Fibroblast of skin of right quadriceps (primary cell): ENCODE results near the gene UGT2B15.
"Not testable (repeated sequence)": the region's sequence is repeated elsewhere in the genome, so short reads cannot be mapped to it uniquely, and the experiment has no call there.

Source experiments
- DNase-seq: peaks from one replicate; pipeline ENCODE4 v3.0.0-alpha.2; 2013

The UGT2B15 gene

DNA sequence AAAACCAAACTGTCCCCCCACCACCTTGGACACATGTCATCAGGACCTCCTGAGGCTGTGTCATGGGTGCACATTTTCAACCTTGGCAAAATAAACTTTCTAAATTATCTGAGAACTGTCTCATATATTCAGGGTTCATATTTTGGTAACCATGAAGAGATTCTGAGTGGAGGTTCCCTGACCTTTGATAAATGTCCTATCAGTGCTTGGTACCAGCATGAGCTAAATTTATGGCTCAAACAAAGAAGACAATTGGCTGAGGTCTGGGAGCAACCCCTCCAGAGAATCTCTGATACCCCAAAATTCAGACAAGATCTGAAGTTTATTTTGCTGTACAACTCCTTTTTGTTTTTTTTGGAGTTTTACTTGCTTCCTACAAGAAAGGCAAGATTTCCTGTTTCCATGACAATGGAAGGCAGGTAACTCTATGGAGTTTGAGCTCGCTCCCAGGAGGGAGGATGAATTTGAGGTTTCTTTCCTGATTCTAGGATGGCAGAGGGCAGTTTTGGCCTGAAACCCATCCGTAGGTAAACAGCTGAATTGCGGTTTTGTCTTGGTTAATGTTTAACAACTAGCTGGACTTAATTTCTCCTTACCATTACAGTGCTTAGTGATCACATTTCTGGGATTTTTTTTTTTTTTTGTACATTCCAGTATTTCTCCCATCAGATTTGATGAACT lies 14.5 kb downstream of the UGT2B15 start:
- DNase-seq, result no peak

- DNase-seq, result no peak
These were observed 15.3 kb downstream of the UGT2B15 start for GRCh38 chr4:68654946-68655721.

- no peak for DNase-seq
These were observed 18.5 kb downstream of the UGT2B15 start for GRCh38 chr4:68651932-68652331.

DNA sequence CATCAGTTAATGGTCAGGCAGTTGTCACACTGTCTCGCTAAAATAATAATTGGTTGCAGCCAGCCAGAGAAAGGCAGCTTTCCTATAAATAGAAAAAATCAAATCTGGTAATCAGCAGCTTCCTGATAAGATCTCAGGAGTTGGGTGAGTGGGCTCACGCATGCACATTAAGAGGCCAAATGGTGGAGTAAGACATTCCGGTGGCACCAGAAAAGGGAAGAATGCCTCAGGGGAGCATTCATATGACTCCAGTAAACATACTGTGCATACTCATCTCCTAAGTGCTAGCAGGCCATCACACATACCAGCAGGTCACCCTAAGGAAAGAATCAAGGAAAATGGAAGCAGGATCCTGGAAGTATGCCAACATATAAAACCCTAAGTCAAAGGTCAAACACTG lies 40.1 kb downstream of the UGT2B15 start:
- no peak for DNase-seq

- not testable (repeated sequence) for DNase-seq
These were observed 47.7 kb downstream of the UGT2B15 start for GRCh38 chr4:68622731-68623130.

GRCh38 chr4:68617003-68617698 lies 53.3 kb downstream of the UGT2B15 start:
- no peak for DNase-seq

GRCh38 chr4:68615699-68616422 lies 54.6 kb downstream of the UGT2B15 start:
- no peak for DNase-seq

DNA sequence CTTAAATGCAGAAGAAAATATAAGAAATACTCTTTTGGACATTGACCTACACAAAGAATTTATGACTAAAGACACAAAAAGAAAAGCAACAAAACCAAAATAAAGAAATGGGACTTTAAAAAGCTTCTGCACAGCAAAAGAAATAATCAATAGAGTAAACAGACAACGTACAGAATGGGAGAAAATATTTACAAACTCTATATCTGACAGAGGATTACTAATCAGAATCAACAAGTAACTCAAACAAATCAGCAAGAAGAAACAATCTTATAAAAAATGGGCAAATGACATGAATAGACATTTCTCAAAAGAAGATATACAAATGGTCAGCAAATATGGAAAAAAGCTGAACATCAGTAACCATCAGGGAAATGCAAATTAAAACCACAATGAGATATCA lies 56.7 kb downstream of the UGT2B15 start:
- DNase-seq, result no peak

DNA sequence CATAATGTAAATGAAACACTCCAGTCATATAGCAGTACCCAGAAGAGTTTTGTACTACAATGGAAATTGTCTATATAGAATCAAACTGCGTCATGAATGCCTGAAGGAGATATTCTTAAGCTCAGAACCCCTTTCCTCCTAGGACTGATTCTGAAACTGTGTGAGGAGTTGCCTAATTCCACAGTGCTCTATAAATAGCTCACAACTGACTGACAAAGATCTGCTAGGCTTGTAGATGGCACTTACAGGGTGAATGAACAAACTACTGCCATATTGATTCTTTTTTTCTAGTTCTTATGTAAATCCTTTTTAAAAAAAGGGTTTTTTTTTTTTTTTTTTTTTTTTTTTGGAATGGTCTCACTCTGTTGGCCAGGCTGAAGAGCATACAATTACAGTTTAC lies 64.2 kb downstream of the UGT2B15 start:
- no peak for DNase-seq

DNA sequence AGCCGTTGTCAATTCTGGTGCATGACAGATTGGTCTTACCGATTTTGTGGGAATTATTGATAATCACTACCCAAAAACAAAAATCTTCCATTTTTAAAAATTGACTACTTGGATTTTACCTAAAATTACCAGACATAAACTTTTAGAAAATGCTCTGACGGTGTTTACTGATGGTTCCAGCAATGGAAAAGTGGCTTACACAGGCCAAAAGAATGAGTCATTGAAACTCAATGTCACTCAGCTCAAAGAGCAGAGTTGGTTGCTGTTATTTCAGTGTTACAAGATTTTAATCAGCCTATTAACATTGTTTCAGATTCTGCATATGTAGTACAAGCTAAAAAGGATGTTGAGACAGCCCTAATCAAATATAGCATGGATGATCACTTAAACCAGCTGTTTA lies 71.3 kb downstream of the UGT2B15 start:
- no peak for DNase-seq

DNA sequence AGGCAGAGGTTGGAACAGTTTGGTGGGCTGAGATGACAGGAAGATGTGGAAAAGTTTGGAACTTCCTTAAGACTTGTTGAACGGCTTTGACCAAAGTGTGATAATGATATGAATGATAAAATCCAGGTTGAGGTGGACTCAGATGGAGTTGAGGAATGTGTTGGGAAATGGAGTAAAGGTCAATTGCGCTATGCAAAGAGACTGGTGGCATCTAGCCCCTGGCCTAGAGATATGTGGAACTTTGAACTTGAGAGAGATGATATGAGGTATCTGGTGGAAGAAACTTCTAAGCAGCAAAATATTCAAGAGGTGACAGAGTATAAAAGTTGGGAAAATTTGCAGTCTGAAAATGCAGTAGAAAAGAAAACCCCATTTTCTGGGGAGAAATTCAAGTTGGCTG lies 73.0 kb downstream of the UGT2B15 start:
- no peak for DNase-seq
